22Rv1 (cell line): ENCODE results near the gene PROSER2.

Experiments
- ZFX ChIP-seq: fragments of 450-650 bp; IDR thresholded peaks from 2 replicates; pipeline ENCODE4 v1.6.1; 2017; ENCODE audit warnings: antibody characterized with exemption, borderline replicate concordance
- TF ChIP-seq, protein P1 (sequence below): fragments of 450-650 bp; IDR thresholded peaks from 2 replicates; pipeline ENCODE4 v1.5.1; 2017; ENCODE audit warnings: mild to moderate bottlenecking

DNA sequence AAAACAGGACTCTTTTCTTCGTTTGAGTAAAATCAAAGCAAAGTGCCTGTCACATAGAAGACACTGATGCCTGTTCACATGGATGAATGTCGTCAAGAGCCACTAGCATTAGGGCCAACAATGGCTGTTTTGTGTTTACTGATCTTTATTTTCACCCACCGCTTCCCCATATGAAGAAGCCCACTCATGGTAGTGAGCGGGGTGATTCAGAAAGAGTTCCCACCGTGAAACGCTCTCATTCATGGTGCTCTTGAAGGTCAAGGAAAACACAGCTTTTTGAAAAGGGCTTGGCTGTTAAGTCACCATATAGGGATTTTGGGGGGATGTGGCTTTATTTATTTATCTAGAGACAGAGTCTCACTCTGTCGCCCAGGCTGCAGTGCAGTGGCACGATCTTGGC, 12.5 kb downstream of the PROSER2 start:
- TF ChIP-seq, protein P1, sequence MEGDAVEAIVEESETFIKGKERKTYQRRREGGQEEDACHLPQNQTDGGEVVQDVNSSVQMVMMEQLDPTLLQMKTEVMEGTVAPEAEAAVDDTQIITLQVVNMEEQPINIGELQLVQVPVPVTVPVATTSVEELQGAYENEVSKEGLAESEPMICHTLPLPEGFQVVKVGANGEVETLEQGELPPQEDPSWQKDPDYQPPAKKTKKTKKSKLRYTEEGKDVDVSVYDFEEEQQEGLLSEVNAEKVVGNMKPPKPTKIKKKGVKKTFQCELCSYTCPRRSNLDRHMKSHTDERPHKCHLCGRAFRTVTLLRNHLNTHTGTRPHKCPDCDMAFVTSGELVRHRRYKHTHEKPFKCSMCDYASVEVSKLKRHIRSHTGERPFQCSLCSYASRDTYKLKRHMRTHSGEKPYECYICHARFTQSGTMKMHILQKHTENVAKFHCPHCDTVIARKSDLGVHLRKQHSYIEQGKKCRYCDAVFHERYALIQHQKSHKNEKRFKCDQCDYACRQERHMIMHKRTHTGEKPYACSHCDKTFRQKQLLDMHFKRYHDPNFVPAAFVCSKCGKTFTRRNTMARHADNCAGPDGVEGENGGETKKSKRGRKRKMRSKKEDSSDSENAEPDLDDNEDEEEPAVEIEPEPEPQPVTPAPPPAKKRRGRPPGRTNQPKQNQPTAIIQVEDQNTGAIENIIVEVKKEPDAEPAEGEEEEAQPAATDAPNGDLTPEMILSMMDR: no peak
- TF ChIP-seq ZFX: no peak
